Stimulated activated CD4-positive, alpha-beta T cell treated with anti-CD3 and anti-CD28 coated beads, Interleukin-4, amount 100 ng/mL, for 24 hours (primary cell): ENCODE measurements around the gene NDUFAB1.
"Not testable (repeated sequence)": the region's sequence is repeated elsewhere in the genome, so short reads cannot be mapped to it uniquely, and the experiment has no call there.

Experiments used
- DNase-seq: peaks from one replicate; pipeline ENCODE4 v3.0.0-alpha.2; 2020

NDUFAB1 gene

GRCh38 chr16:23549938-23550337 is 46.2 kb downstream of the NDUFAB1 start:
- no peak for DNase-seq

DNA sequence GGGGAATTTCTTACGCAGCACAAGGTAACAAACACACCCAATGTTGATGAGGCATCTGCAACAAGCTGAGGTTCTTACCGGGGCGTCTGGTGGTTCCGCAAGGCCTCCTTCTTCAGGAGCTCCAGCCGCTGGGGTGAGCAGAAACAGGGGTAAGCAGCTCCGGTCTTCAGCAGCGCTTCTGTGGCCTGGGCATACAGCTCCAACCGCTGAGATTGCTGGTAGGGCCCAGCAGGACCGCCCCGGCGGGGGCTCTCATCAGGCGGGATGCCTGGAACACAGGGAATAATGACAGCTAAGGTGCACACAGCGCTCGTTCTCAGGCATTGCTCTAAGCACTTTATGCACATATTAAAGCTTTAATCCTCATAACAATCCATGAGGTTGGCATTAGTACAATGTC is 51.7 kb downstream of the NDUFAB1 start:
- no peak for DNase-seq

- DNase-seq, result not testable (repeated sequence)
Measured at GRCh38 chr16:23540817-23541178, 55.3 kb downstream of the NDUFAB1 start.

DNA sequence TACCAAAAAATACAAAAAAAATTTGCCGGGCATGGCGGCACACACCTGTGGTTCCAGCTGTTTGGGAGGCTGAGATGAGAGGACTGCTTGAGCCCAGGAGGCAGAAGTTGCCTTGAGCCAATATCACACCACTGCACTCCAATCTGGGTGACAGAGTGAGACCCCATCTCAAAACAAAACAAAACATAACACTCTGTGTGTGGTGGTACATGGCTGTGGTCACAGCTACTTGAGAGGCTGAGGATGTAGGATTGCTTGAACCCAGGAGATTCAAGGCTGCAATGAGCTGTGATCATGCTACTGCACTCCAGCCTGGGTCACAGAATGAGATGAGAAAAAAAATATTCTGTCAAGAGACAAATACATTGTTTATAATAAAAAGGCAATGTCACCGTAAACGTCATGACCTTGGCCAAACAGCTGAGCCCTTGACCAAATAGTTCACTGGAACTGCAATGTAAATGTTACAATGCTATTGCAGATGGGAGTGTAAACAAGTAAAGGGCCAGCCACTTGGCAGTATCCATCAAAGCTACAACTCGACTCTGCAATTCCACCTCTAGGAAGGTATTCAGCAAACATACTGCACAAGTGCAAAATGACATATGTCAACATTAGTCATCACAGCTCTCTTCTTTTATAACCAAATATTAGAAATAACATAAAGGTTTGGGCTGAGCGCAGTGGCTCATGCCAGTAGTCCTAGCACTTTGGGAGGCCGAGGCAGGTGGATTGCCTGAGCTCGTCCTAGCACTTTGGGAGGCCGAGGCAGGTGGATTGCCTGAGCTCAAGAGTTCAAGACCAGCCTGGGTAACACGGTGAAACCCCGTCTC is 55.9 kb downstream of the NDUFAB1 start:
- no peak for DNase-seq

DNA sequence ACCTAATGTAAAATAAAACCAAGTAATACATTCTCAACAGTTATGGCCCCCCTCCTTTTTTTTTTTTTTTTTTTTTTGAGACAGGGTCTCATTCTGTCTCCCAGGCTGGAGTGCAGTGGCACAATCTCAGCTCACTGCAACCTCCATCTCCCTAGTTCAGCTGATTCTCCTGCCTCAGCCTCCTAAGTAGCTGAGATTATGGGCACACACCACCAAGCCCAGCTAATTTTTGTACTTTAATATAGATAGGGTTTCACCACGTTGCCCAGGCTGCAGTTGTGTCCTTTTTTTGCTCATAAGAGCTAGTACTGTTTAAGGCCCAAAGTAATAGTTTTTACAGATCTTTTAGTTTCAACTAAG is 57.2 kb downstream of the NDUFAB1 start:
- no peak for DNase-seq

DNA sequence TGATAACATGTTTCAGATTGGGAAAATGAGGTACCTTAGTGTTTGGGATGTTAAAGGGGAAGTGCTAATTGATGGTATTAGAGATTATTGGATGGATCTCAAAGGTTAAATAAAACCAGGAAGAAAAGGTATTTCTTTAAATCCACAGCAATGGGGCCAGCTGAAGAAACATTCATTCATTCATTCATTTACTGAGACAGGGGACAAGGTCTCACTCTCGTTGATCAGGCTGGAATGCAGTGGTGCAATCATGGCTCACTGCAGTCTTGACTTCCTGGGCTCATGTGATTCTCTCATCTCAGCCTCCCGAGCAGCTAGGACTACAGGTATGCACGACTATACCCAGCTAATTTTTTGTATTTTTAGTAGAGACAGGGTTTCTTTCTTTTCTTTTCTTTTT is 58.7 kb downstream of the NDUFAB1 start:
- no peak for DNase-seq

GRCh38 chr16:23535901-23536300 is 60.2 kb downstream of the NDUFAB1 start:
- DNase-seq, result no peak

- no peak for DNase-seq
Measured at GRCh38 chr16:23534868-23535860, 61.0 kb downstream of the NDUFAB1 start.

DNA sequence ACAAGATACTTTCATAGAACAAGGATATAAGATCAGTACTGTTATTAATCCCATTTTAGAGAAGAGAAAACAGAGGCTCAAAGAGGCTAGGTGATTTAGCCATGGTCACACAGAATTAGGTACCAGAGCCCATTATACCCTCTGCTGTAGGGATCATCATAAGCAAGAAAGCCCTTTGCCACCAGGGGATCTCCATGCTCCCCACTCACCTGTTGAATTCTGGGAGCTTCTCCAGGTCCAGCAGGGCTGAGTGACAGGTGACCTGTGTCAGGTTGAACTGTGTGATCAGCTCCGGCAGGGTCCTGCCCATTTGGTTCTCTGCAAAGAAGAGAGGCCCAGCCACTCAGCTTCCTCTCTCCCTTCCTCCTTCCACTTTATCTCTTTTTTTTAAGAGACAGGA is 63.7 kb downstream of the NDUFAB1 start:
- DNase-seq, result no peak
